ENCODE data around the gene CHRNB4. TPM values are rescaled to one million over a fixed set of nuclear protein-coding genes. Genes with fewer than 3 reads are reported as not detected.

Gene CHRNB4
- polyA plus RNA-seq, 1 of the 3 experiments (the other 2 are of a cell fraction): 0.30 TPM

GRCh38 chr15:78623786-78624497 is 17.1 kb downstream of the CHRNB4 start:
- Histone ChIP-seq H3K79me2 (ENCODE audit: insufficient read depth) (no peaks in the 10 kb centered on the region), H3K27ac (ENCODE audit: low read depth in 2 of 2, low read length in 1 of 2) (no peak overlapping the region; a peak in 1 of 4 replicates), H3K9me3 (no peaks in the 10 kb centered on the region), H3K4me1 (ENCODE audit: control insufficient read depth in 1 of 2, insufficient read depth in 2 of 2, low read depth in 1 of 2, low read length in 1 of 2) (peaks cover under 1 to 42% of the 10 kb centered on the region in 2 experiments; a peak in 2 of 4 replicates), H3K9me2 (no peaks in the 10 kb centered on the region), H2AFZ (ENCODE audit: low read depth) (no peak overlapping the region), H3K4me2 (no peak overlapping the region), H3K9ac (no peak overlapping the region), H3K27me3 (ENCODE audit: insufficient read depth) (peaks cover 69% of the 10 kb centered on the region), H3K36me3 (replicated peaks in 1 of 2; ENCODE audit: control insufficient read depth in 1 of 2, insufficient read depth in 2 of 2, low read length in 1 of 2) (no peaks in the 10 kb centered on the region), H3F3A (replicated peaks; ENCODE audit: insufficient read depth) (no peaks in the 10 kb centered on the region), H4K20me1 (ENCODE audit: insufficient read depth) (peaks cover 13% of the 10 kb centered on the region), H3K4me3 (ENCODE audit: low read depth in 2 of 2, low read length in 1 of 2) (no peak overlapping the region)
- TF ChIP-seq REST (IDR thresholded peaks at IDR 0.05; ENCODE audit: low read depth, low read length): no peak
- no peak for TF ChIP-seq EP300 (IDR thresholded peaks at IDR 0.05; ENCODE audit: borderline replicate concordance in 1 of 2, low read depth in 1 of 2, low read length in 1 of 2)
- TF ChIP-seq FOXM1 (IDR thresholded peaks at IDR 0.05; ENCODE audit: low read depth): no peak
- TF ChIP-seq NRF1 (IDR thresholded peaks at IDR 0.05; ENCODE audit: low read depth, low read length): no peak
- TF ChIP-seq FOXJ3 (CRISPR knock-in tag; IDR thresholded peaks at IDR 0.05): no peak
- CTCF ChIA-PET: interaction anchor here (0.8 to 1.8 kb wide), 4 partner anchors 14 to 316 kb away, joined by 3 to 8 read pairs (median 4); no protein-coding TSS in a partner anchor
- 84% methylated on average over 7 of the region's 7 CpGs for WGBS (ENCODE audit: low lambda C conversion rate)
- POLR2A ChIA-PET: interaction anchor here (2.2 kb wide), 1 partner anchor 14 kb away, joined by 7 read pairs; no protein-coding TSS in a partner anchor
- no peak for DNase-seq

GRCh38 chr15:78621810-78622402 is 19.1 kb downstream of the CHRNB4 start:
- Histone ChIP-seq H3F3A (replicated peaks; ENCODE audit: insufficient read depth) (no peaks in the 10 kb centered on the region), H3K9me2 (no peaks in the 10 kb centered on the region), H3K27me3 (ENCODE audit: insufficient read depth) (peaks cover 59% of the 10 kb centered on the region), H3K4me1 (ENCODE audit: control insufficient read depth in 1 of 2, insufficient read depth in 2 of 2, low read depth in 1 of 2, low read length in 1 of 2) (peaks cover 4 to 53% of the 10 kb centered on the region in 2 experiments; a peak in 2 of 4 replicates), H3K27ac (ENCODE audit: low read depth in 2 of 2, low read length in 1 of 2) (peak overlapping the region in 1 of 2 experiments; percentile 99; a peak in 1 of 4 replicates), H2AFZ (ENCODE audit: low read depth) (no peak overlapping the region), H3K9ac (no peak overlapping the region), H3K36me3 (replicated peaks in 1 of 2; ENCODE audit: control insufficient read depth in 1 of 2, insufficient read depth in 2 of 2, low read length in 1 of 2) (no peaks in the 10 kb centered on the region), H3K4me3 (ENCODE audit: low read depth in 2 of 2, low read length in 1 of 2) (no peak overlapping the region), H4K20me1 (ENCODE audit: insufficient read depth) (peaks cover 15% of the 10 kb centered on the region), H3K79me2 (ENCODE audit: insufficient read depth) (no peaks in the 10 kb centered on the region), H3K9me3 (no peaks in the 10 kb centered on the region), H3K4me2 (no peak overlapping the region)
- no peak for DNase-seq
- POLR2A ChIA-PET: interaction anchor here (1.0 to 4.3 kb wide), 3 partner anchors 20 to 85 kb away, joined by 3 to 28 read pairs (median 15); partner anchors contain the start of gene CHRNB4
- WGBS (ENCODE audit: low lambda C conversion rate): 89% methylated on average over 10 of the region's 10 CpGs
- CTCF ChIA-PET: interaction anchor here (1.1 to 5.3 kb wide), 4 partner anchors 9 to 86 kb away, joined by 3 to 57 read pairs (median 34); no protein-coding TSS in a partner anchor
- TF ChIP-seq, protein P1, sequence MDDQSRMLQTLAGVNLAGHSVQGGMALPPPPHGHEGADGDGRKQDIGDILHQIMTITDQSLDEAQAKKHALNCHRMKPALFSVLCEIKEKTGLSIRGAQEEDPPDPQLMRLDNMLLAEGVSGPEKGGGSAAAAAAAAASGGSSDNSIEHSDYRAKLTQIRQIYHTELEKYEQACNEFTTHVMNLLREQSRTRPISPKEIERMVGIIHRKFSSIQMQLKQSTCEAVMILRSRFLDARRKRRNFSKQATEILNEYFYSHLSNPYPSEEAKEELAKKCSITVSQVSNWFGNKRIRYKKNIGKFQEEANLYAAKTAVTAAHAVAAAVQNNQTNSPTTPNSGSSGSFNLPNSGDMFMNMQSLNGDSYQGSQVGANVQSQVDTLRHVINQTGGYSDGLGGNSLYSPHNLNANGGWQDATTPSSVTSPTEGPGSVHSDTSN (IDR thresholded peaks at IDR 0.05): no peak
- no peak for TF ChIP-seq RAD21 (IDR thresholded peaks at IDR 0.05; ENCODE audit: low read length)
- no peak for TF ChIP-seq TEAD4 (IDR thresholded peaks at IDR 0.05; ENCODE audit: borderline replicate concordance, insufficient read depth)
- TF ChIP-seq CHD2 (IDR thresholded peaks at IDR 0.05; ENCODE audit: low read length, partially characterized antibody): no peak
- TF ChIP-seq GABPA (IDR thresholded peaks at IDR 0.05; ENCODE audit: low read depth): no peak
- TF ChIP-seq JUND (IDR thresholded peaks at IDR 0.05): no peak
- TF ChIP-seq REST (IDR thresholded peaks at IDR 0.05; ENCODE audit: low read depth, low read length): no peak
- no peak for TF ChIP-seq SMC3 (IDR thresholded peaks at IDR 0.05; ENCODE audit: low read depth, low read length)
- no peak for TF ChIP-seq EZH2phosphoT487 (IDR thresholded peaks at IDR 0.05; ENCODE audit: borderline replicate concordance, low read depth)
- TF ChIP-seq SIN3A (IDR thresholded peaks at IDR 0.05; ENCODE audit: borderline replicate concordance, low read depth, low read length): no peak
- no peak for TF ChIP-seq TAF1 (IDR thresholded peaks at IDR 0.05; ENCODE audit: borderline replicate concordance, low read depth, low read length)
- TF ChIP-seq NFIC (IDR thresholded peaks at IDR 0.05; ENCODE audit: borderline replicate concordance): no peak
- TF ChIP-seq NRF1 (IDR thresholded peaks at IDR 0.05; ENCODE audit: low read depth, low read length): no peak
